Activated CD8-positive, alpha-beta T cell treated with anti-CD3 and anti-CD28 coated beads for 36 hours (primary cell): ENCODE measurements around the gene DLG3. TPM values are rescaled to one million over a fixed set of nuclear protein-coding genes. Genes with fewer than 3 reads are reported as not detected.

Experiments used
- ATAC-seq: fragments of 200-7000 bp; cut with Tn5 transposase; one replicate; pipeline ENCODE4 v1.10.0; 2021; ENCODE audit warnings: mild to moderate bottlenecking, moderate library complexity
- CTCF ChIA-PET: fragments of 350-600 bp; sonication (Branson Sonifier 250); formaldehyde crosslinking; loops from one replicate; lab custom pipeline; 2021; ENCODE audit warnings: antibody characterized with exemption; lab: Charles Lee
- POLR2A ChIA-PET: fragments of 350-600 bp; sonication (Branson Sonifier 250); formaldehyde crosslinking; loops from one replicate; lab custom pipeline; 2021; ENCODE audit warnings: antibody characterized with exemption; lab: Charles Lee
- DNase-seq: peaks from one replicate; pipeline ENCODE4 v3.0.0-alpha.2; 2020
- H3K27ac Mint-ChIP-seq: one replicate; pipeline ENCODE4 v1.8.0; 2021; ENCODE audit warnings: mild to moderate bottlenecking, mixed read lengths
- H3K27me3 Mint-ChIP-seq: one replicate; pipeline ENCODE4 v1.8.0; 2021; ENCODE audit warnings: mixed read lengths
- H3K36me3 Mint-ChIP-seq: one replicate; pipeline ENCODE4 v1.8.0; 2021; ENCODE audit warnings: low read depth, mixed read lengths
- H3K4me1 Mint-ChIP-seq: one replicate; pipeline ENCODE4 v1.8.0; 2021; ENCODE audit warnings: low read depth, mixed read lengths
- H3K4me3 Mint-ChIP-seq: one replicate; pipeline ENCODE4 v1.8.0; 2021; ENCODE audit warnings: mild to moderate bottlenecking, moderate library complexity, mixed read lengths
- H3K9me3 Mint-ChIP-seq: one replicate; pipeline ENCODE4 v1.8.0; 2021; ENCODE audit warnings: mixed read lengths
- intact Hi-C: fragments of 100-400 bp; cut with micrococcal nuclease; formaldehyde crosslinking; loops from one replicate; pipeline ENCODE4 v1.10.0; 2022
- total RNA-seq, 2 experiments: library from RNA; stranded (reverse); gene quantifications; one replicate each; pipeline ENCODE4 v1.2.3, GENCODE V29; 2021
- TF ChIP-seq, protein P1 (sequence below): fragments of 200-600 bp; IDR thresholded peaks from one replicate; pipeline ENCODE4 v1.8.0; 2022; ENCODE audit warnings: antibody characterized with exemption, mild to moderate bottlenecking

The DLG3 gene
- total RNA-seq, 2 experiments from 2014 or later, result 24.8 to 27.3 TPM

DNA sequence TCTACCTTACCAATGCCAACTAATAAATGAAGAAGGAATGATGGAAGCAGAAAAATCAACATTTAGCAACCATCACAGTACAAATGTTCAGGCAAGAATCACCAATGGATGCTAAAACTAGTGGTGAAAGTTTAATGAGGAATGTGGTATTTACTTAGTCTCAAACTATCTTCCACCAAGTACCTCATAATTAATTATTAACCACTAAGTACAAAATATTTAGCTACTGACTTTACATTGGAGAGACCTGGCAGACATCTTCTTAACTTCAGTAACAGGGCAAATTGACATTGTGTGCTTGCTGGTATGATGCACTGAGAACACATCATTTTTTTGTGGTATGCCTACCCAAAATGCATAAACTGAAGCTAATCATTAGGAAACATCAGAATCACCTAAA is 82.4 kb downstream of the DLG3 start:
- peaks cover 4% of the 10 kb centered on the region for H3K4me1 Mint-ChIP-seq
- ATAC-seq (no peak), DNase-seq (no peak)
- ChIA-PET POLR2A (no interaction called here), CTCF (no interaction called here)
- no peaks in the 10 kb centered on the region for H3K36me3 Mint-ChIP-seq
- intact Hi-C loops, result no loop called here
- no peaks in the 10 kb centered on the region for H3K27me3 Mint-ChIP-seq
- H3K4me3 Mint-ChIP-seq, result no peak overlapping the region
- no peak overlapping the region for H3K27ac Mint-ChIP-seq
- TF ChIP-seq, protein P1, sequence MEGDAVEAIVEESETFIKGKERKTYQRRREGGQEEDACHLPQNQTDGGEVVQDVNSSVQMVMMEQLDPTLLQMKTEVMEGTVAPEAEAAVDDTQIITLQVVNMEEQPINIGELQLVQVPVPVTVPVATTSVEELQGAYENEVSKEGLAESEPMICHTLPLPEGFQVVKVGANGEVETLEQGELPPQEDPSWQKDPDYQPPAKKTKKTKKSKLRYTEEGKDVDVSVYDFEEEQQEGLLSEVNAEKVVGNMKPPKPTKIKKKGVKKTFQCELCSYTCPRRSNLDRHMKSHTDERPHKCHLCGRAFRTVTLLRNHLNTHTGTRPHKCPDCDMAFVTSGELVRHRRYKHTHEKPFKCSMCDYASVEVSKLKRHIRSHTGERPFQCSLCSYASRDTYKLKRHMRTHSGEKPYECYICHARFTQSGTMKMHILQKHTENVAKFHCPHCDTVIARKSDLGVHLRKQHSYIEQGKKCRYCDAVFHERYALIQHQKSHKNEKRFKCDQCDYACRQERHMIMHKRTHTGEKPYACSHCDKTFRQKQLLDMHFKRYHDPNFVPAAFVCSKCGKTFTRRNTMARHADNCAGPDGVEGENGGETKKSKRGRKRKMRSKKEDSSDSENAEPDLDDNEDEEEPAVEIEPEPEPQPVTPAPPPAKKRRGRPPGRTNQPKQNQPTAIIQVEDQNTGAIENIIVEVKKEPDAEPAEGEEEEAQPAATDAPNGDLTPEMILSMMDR, result no peak
- H3K9me3 Mint-ChIP-seq, result no peaks in the 10 kb centered on the region

GRCh38 chrX:70527610-70528345 is 83.1 kb downstream of the DLG3 start:
- ChIA-PET CTCF (no interaction called here), POLR2A (no interaction called here)
- Mint-ChIP-seq H3K4me3 (no peak overlapping the region), H3K36me3 (no peaks in the 10 kb centered on the region), H3K27me3 (no peaks in the 10 kb centered on the region), H3K9me3 (no peaks in the 10 kb centered on the region), H3K4me1 (peaks cover 4% of the 10 kb centered on the region), H3K27ac (no peak overlapping the region)
- DNase-seq (no peak), ATAC-seq (no peak)
- intact Hi-C loops, result no loop called here
- TF ChIP-seq, protein P1, result no peak

DNA sequence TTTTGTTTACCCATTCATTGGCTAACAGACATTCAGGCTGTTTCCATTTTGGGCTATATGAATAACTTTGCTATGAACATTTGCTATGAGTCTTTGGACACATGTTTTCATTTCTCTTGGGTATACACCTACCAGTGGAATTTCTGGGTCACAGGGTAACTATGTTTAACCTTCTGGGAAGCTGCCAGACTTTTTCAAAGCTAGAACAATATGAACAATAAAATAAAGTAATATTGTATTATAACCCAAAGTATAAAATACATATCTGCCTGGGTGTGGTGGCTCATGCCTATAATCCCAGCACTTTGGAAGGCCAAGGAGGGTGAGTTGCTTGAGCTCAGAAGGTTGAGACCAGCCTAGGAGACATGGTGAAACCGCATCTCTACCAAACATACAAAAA is 90.6 kb downstream of the DLG3 start:
- ChIA-PET POLR2A (no interaction called here), CTCF (no interaction called here)
- H3K4me3 Mint-ChIP-seq, result no peak overlapping the region
- TF ChIP-seq, protein P1, result no peak
- ATAC-seq, result no peak
- H3K9me3 Mint-ChIP-seq, result no peaks in the 10 kb centered on the region
- intact Hi-C loops, result no loop called here
- no peak overlapping the region for H3K27ac Mint-ChIP-seq
- H3K36me3 Mint-ChIP-seq, result no peaks in the 10 kb centered on the region
- no peak for DNase-seq
- peaks cover 2% of the 10 kb centered on the region for H3K27me3 Mint-ChIP-seq
- no peaks in the 10 kb centered on the region for H3K4me1 Mint-ChIP-seq

- Mint-ChIP-seq H3K27me3 (peaks cover 7% of the 10 kb centered on the region), H3K4me3 (no peak overlapping the region), H3K27ac (no peak overlapping the region), H3K9me3 (no peaks in the 10 kb centered on the region), H3K4me1 (peaks cover 11% of the 10 kb centered on the region), H3K36me3 (no peaks in the 10 kb centered on the region)
- no peak for DNase-seq
- POLR2A ChIA-PET, result no interaction called here
- TF ChIP-seq, protein P1, result no peak
- intact Hi-C loops, result no loop called here
- CTCF ChIA-PET, result no interaction called here
- no peak for ATAC-seq
Measured at GRCh38 chrX:70549429-70549828, 104.8 kb downstream of the DLG3 start.

- no peaks in the 10 kb centered on the region for H3K9me3 Mint-ChIP-seq
- ATAC-seq (no peak), DNase-seq (no peak)
- peaks cover 13% of the 10 kb centered on the region for H3K4me1 Mint-ChIP-seq
- H3K27me3 Mint-ChIP-seq, result peaks cover 5% of the 10 kb centered on the region
- no peak overlapping the region for H3K4me3 Mint-ChIP-seq
- no peaks in the 10 kb centered on the region for H3K36me3 Mint-ChIP-seq
- POLR2A ChIA-PET, result no interaction called here
- CTCF ChIA-PET, result no interaction called here
- intact Hi-C loops, result no loop called here
- TF ChIP-seq, protein P1, result no peak
- H3K27ac Mint-ChIP-seq, result no peak overlapping the region
Measured at GRCh38 chrX:70552130-70552704, 107.6 kb downstream of the DLG3 start.
